Right renal pelvis (tissue), 4 donors: ENCODE data around the gene CLIP1. TPM values are rescaled to one million over a fixed set of nuclear protein-coding genes. Genes with fewer than 3 reads are reported as not detected.
"Not testable (repeated sequence)": the region's sequence is repeated elsewhere in the genome, so short reads cannot be mapped to it uniquely, and the experiment has no call there.

ENCODE experiments used
- DNase-seq, 4 donors: peaks; one replicate each; pipeline ENCODE4 v3.0.0-alpha.2; 2013; ENCODE audit warnings: low read depth in 4 of 4, low spot score in 3 of 4, missing footprints in 1 of 4
- polyA plus RNA-seq, 4 donors: library from polyadenylated mRNA; unstranded; fragments of 120-200 nt; gene quantifications; one replicate each; pipeline ENCODE4 v1.2.1, GENCODE V29; 2013; ENCODE audit not compliant: insufficient read length in 4 of 4

Gene CLIP1
- polyA plus RNA-seq, 4 donors, result 33.6 to 42.5 (median 39.6) TPM

- DNase-seq, result no peak
Observed at GRCh38 chr12:122399592-122400373, 22.7 kb downstream of the CLIP1 start.

GRCh38 chr12:122399254-122399591, 23.2 kb downstream of the CLIP1 start:
- DNase-seq, result no peak

- not testable (repeated sequence) for DNase-seq
Observed at GRCh38 chr12:122397981-122398380, 24.5 kb downstream of the CLIP1 start.

- DNase-seq, result no peak
Observed at GRCh38 chr12:122395319-122395718, 27.1 kb downstream of the CLIP1 start.

- no peak for DNase-seq
Observed at GRCh38 chr12:122394626-122395194, 27.8 kb downstream of the CLIP1 start.

- DNase-seq, result no peak
Observed at GRCh38 chr12:122393817-122394216, 28.7 kb downstream of the CLIP1 start.

GRCh38 chr12:122392411-122392810, 30.1 kb downstream of the CLIP1 start:
- DNase-seq, result no peak

- DNase-seq, result no peak
Observed at GRCh38 chr12:122389677-122390076, 32.8 kb downstream of the CLIP1 start.

- no peak for DNase-seq
Observed at GRCh38 chr12:122387887-122388286, 34.6 kb downstream of the CLIP1 start.

GRCh38 chr12:122385171-122386016, 37.1 kb downstream of the CLIP1 start:
- DNase-seq, result no peak

GRCh38 chr12:122382919-122383350, 39.5 kb downstream of the CLIP1 start:
- DNase-seq, result no peak

GRCh38 chr12:122381021-122381420, 41.4 kb downstream of the CLIP1 start:
- no peak for DNase-seq

- DNase-seq, result not testable (repeated sequence)
Observed at GRCh38 chr12:122376751-122377150, 45.7 kb downstream of the CLIP1 start.

- no peak for DNase-seq
Observed at GRCh38 chr12:122374707-122375106, 47.8 kb downstream of the CLIP1 start.

GRCh38 chr12:122371475-122372045, 50.9 kb downstream of the CLIP1 start:
- no peak for DNase-seq

GRCh38 chr12:122368361-122369073, 54.0 kb downstream of the CLIP1 start:
- DNase-seq, result no peak

GRCh38 chr12:122367632-122368031, 54.8 kb downstream of the CLIP1 start:
- not testable (repeated sequence) for DNase-seq

- no peak for DNase-seq
Observed at GRCh38 chr12:122366685-122367475, 55.6 kb downstream of the CLIP1 start.

GRCh38 chr12:122365226-122365625, 57.2 kb downstream of the CLIP1 start:
- DNase-seq, result not testable (repeated sequence)

- DNase-seq, result no peak
Observed at GRCh38 chr12:122363782-122364181, 58.7 kb downstream of the CLIP1 start.
